GM12874 (cell line): ENCODE data around the gene FOXO1.

Experiments used
- CTCF ChIP-seq: IDR thresholded peaks from 2 replicates; pipeline ENCODE4 v1.5.1; 2011; ENCODE audit warnings: low read depth, mild to moderate bottlenecking, control low read depth, low read length, moderate library complexity; ENCODE audit not compliant: insufficient read depth

Gene FOXO1

GRCh38 chr13:40547591-40548315, 118.7 kb downstream of the FOXO1 start:
- TF ChIP-seq CTCF = no peak

GRCh38 chr13:40546047-40546446, 120.4 kb downstream of the FOXO1 start:
- TF ChIP-seq CTCF = no peak

- TF ChIP-seq CTCF = no peak
Observed at GRCh38 chr13:40540328-40541044, 126.0 kb downstream of the FOXO1 start.

- no peak for TF ChIP-seq CTCF
Observed at GRCh38 chr13:40539576-40540327, 126.7 kb downstream of the FOXO1 start.

- TF ChIP-seq CTCF = no peak
Observed at GRCh38 chr13:40537146-40537895, 129.1 kb downstream of the FOXO1 start.

- TF ChIP-seq CTCF = no peak
Observed at GRCh38 chr13:40536443-40537113, 129.9 kb downstream of the FOXO1 start.
